ENCODE measurements around the gene APOA4. TPM values are rescaled to one million over a fixed set of nuclear protein-coding genes. Genes with fewer than 3 reads are reported as not detected.
"Not testable (repeated sequence)": the region's sequence is repeated elsewhere in the genome, so short reads cannot be mapped to it uniquely, and the experiment has no call there.

The APOA4 gene
- polyA plus RNA-seq, 2 of the 4 experiments (the other 2 are of a cell fraction), result not detected

- Histone ChIP-seq H3K27ac (peak overlapping the region; percentile 20 to 79; a peak in 5 of 6 replicates), H3K4me3 (peak overlapping the region; percentile 27), H3K4me2 (peak overlapping the region; percentile 72), H3K4me1 (0 out of 3 replicates have a peak, but pooled peaks cover 4% of the 10 kb centered on the region), H3K9me3 (no peaks in the 10 kb centered on the region)
- ChIA-PET POLR2A (interaction anchor here (0.5 to 1.5 kb wide), 6 partner anchors 30 to 62 kb away, joined by 3 to 10 read pairs (median 4); partner anchors contain the start of genes APOA5, BUD13 and ZPR1), CTCF (interaction anchor here (0.7 to 3.7 kb wide), 25 partner anchors 8 to 400 kb away, joined by 3 to 56 read pairs (median 4); partner anchors contain the start of genes APOA4, APOA5 and BUD13)
- TF ChIP-seq, protein P1, sequence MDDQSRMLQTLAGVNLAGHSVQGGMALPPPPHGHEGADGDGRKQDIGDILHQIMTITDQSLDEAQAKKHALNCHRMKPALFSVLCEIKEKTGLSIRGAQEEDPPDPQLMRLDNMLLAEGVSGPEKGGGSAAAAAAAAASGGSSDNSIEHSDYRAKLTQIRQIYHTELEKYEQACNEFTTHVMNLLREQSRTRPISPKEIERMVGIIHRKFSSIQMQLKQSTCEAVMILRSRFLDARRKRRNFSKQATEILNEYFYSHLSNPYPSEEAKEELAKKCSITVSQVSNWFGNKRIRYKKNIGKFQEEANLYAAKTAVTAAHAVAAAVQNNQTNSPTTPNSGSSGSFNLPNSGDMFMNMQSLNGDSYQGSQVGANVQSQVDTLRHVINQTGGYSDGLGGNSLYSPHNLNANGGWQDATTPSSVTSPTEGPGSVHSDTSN (IDR thresholded peaks at IDR 0.05), result no peak
- TF ChIP-seq NFE2L2 (conservative IDR thresholded peaks at IDR 0.05; ENCODE audit: low read length) (no peak), FOSL2 (IDR thresholded peaks at IDR 0.05) (no peak), FOSL2 (CRISPR knock-in tag; IDR thresholded peaks at IDR 0.05) (no peak)
- no peak for ATAC-seq
- DNase-seq (ENCODE audit: low read depth in 1 of 2, low spot score in 1 of 2), result no peak
- WGBS (ENCODE audit: missing lambda C conversion rate), result 90% methylated on average over 18 of the region's 28 CpGs
- no peak for FAIRE-seq
Observed at GRCh38 chr11:116835042-116835772, 12.1 kb upstream of the APOA4 start.

DNA sequence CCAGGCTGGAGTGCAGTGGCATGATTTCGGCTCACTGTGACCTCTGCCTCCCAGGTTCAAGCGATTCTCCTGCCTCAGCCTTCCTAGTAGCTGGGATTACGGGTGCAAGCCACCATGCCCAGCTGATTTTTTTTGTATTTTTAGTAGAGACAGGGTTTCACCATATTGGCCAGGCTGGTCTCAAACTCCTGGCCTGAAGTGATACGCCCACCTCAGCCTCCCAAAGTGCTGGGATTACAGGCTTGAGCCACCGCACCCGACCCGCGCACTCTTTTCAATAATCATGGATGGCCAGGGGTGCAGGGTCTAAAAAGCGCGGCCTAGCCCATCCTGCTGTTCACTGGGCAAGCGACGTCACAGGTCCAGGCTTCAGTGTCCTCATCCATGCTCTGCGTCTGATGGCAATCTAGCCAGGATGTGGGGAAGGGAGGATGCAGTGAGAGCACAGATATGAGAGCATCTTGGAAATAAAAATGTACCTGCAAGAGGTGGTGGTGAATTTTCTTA lies 11.5 kb upstream of the APOA4 start:
- H3K27ac ChIP-seq; FAIRE-seq; H3K9me3 ChIP-seq; H3K4me2 ChIP-seq; H3K4me3 ChIP-seq; ATAC-seq; DNase-seq (ENCODE audit: low read depth in 1 of 2, low spot score in 1 of 2); POLR2A ChIA-PET; H3K4me1 ChIP-seq: not testable (repeated sequence)
- 87% methylated on average over 10 of the region's 13 CpGs for WGBS (ENCODE audit: missing lambda C conversion rate)
- CTCF ChIA-PET, result interaction anchor here (0.6 to 3.7 kb wide), 4 partner anchors 43 to 767 kb away, joined by 3 to 56 read pairs (median 4); partner anchors contain the start of gene APOA5

GRCh38 chr11:116833816-116834534 lies 10.9 kb upstream of the APOA4 start:
- Histone ChIP-seq H3K4me2 (no peak overlapping the region), H3K4me1 (0 out of 3 replicates have a peak, but pooled peaks cover 4% of the 10 kb centered on the region), H3K27ac (no peak overlapping the region), H3K9me3 (no peaks in the 10 kb centered on the region), H3K4me3 (no peak overlapping the region)
- POLR2A ChIA-PET, result no interaction called here
- TF ChIP-seq CTCF (IDR thresholded peaks at IDR 0.05), result no peak
- TF ChIP-seq, protein P1 (IDR thresholded peaks at IDR 0.05), result no peak
- TF ChIP-seq ESRRA (IDR thresholded peaks at IDR 0.05; ENCODE audit: borderline replicate concordance, low read length), result no peak
- TF ChIP-seq KDM5A (IDR thresholded peaks at IDR 0.05), result no peak
- TF ChIP-seq, protein P2, sequence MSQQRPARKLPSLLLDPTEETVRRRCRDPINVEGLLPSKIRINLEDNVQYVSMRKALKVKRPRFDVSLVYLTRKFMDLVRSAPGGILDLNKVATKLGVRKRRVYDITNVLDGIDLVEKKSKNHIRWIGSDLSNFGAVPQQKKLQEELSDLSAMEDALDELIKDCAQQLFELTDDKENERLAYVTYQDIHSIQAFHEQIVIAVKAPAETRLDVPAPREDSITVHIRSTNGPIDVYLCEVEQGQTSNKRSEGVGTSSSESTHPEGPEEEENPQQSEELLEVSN (IDR thresholded peaks at IDR 0.05; ENCODE audit: borderline replicate concordance, low read depth), result no peak
- TF ChIP-seq RARB (CRISPR knock-in tag; IDR thresholded peaks at IDR 0.05), result no peak
- no peak for TF ChIP-seq GATA3 (IDR thresholded peaks at IDR 0.05; ENCODE audit: borderline replicate concordance)
- no peak for TF ChIP-seq ELK1 (IDR thresholded peaks at IDR 0.05; ENCODE audit: low read depth, low read length)
- no peak for TF ChIP-seq NFE2L2 (conservative IDR thresholded peaks at IDR 0.05; ENCODE audit: low read length)
- TF ChIP-seq HOXB5 (CRISPR knock-in tag; IDR thresholded peaks at IDR 0.05), result no peak
- TF ChIP-seq CEBPB (IDR thresholded peaks at IDR 0.05), result no peak
- TF ChIP-seq TP53 (CRISPR knock-in tag; IDR thresholded peaks at IDR 0.05), result no peak
- TF ChIP-seq SREBF2 (IDR thresholded peaks at IDR 0.05), result no peak
- no peak for TF ChIP-seq NPAS2 (CRISPR knock-in tag; IDR thresholded peaks at IDR 0.05; ENCODE audit: borderline replicate concordance)
- TF ChIP-seq, protein P3, sequence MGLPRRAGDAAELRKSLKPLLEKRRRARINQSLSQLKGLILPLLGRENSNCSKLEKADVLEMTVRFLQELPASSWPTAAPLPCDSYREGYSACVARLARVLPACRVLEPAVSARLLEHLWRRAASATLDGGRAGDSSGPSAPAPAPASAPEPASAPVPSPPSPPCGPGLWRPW (IDR thresholded peaks at IDR 0.05), result no peak
- no peak for ATAC-seq
- WGBS (ENCODE audit: missing lambda C conversion rate), result 87% methylated on average over 8 of the region's 14 CpGs
- DNase-seq (ENCODE audit: low read depth in 1 of 2, low spot score in 1 of 2), result no peak
- CTCF ChIA-PET, result interaction anchor here (0.6 to 1.1 kb wide), 4 partner anchors 42 to 768 kb away, joined by 3 to 6 read pairs (median 3); partner anchors contain the start of gene APOA5
- no peak for FAIRE-seq
